HTR-8/SVneo (cell line): Measurements from ENCODE around the gene NOS3.

ENCODE experiments used
- DNase-seq: peaks from one replicate; pipeline ENCODE4 v3.0.0; 2011; ENCODE audit warnings: low spot score, mixed read lengths; ENCODE audit not compliant: insufficient read length
- FAIRE-seq: peaks from 2 replicates; lab custom pipeline; 2011; peaks lifted over from hg19 to GRCh38; lab: Jason Lieb, UNC

NOS3 gene

GRCh38 chr7:150963707-150964559 is 26.9 kb upstream of the NOS3 start:
- DNase-seq (no peak), FAIRE-seq (no peak)

- no peak for FAIRE-seq
Measured at GRCh38 chr7:150964593-150965111, 26.2 kb upstream of the NOS3 start.

GRCh38 chr7:150965273-150965830 is 25.5 kb upstream of the NOS3 start:
- FAIRE-seq: no peak
- no peak for DNase-seq

More at GRCh38 chr7:150964593-150965111, 26.2 kb upstream of the NOS3 start:
- no peak for DNase-seq

GRCh38 chr7:150966002-150966401 is 24.8 kb upstream of the NOS3 start:
- DNase-seq (no peak), FAIRE-seq (no peak)

- FAIRE-seq: no peak
- DNase-seq: no peak
Measured at GRCh38 chr7:150967349-150967748, 23.5 kb upstream of the NOS3 start.

- DNase-seq (no peak), FAIRE-seq (no peak)
Measured at GRCh38 chr7:150968056-150968733, 22.6 kb upstream of the NOS3 start.

- FAIRE-seq: no peak
- no peak for DNase-seq
Measured at GRCh38 chr7:150968734-150969372, 22.0 kb upstream of the NOS3 start.

GRCh38 chr7:150969475-150969874 is 21.3 kb upstream of the NOS3 start:
- FAIRE-seq: no peak

GRCh38 chr7:150970424-150970823 is 20.4 kb upstream of the NOS3 start:
- FAIRE-seq (no peak), DNase-seq (no peak)

More at GRCh38 chr7:150969475-150969874, 21.3 kb upstream of the NOS3 start:
- no peak for DNase-seq

GRCh38 chr7:150971242-150972022 is 19.4 kb upstream of the NOS3 start:
- FAIRE-seq (no peak), DNase-seq (no peak)

- no peak for DNase-seq
- no peak for FAIRE-seq
Measured at GRCh38 chr7:150972023-150972468, 18.8 kb upstream of the NOS3 start.

- DNase-seq (no peak), FAIRE-seq (no peak)
Measured at GRCh38 chr7:150972741-150973140, 18.1 kb upstream of the NOS3 start.

- no peak for FAIRE-seq
- no peak for DNase-seq
Measured at GRCh38 chr7:150973571-150974451, 17.0 kb upstream of the NOS3 start.

- FAIRE-seq (no peak), DNase-seq (no peak)
Measured at GRCh38 chr7:150974468-150975391, 16.1 kb upstream of the NOS3 start.

GRCh38 chr7:150975536-150976319 is 15.1 kb upstream of the NOS3 start:
- DNase-seq (no peak), FAIRE-seq (no peak)

- no peak for DNase-seq
Measured at GRCh38 chr7:150976529-150977381, 14.1 kb upstream of the NOS3 start.

More at GRCh38 chr7:150976529-150977381, 14.1 kb upstream of the NOS3 start:
- FAIRE-seq: no peak
